Prostate gland (tissue), 2 donors: ENCODE data around the gene FTHL17.

Source experiments
- POLR2A ChIP-seq: fragments of 450-650 bp; IDR thresholded peaks from one replicate; pipeline ENCODE4 v1.6.1; 2016; ENCODE audit warnings: antibody characterized with exemption, mild to moderate bottlenecking
- POLR2AphosphoS5 ChIP-seq: sonication (generic); formaldehyde crosslinking; IDR thresholded peaks from one replicate; pipeline ENCODE4 v1.6.1; 2017; ENCODE audit warnings: antibody characterized with exemption
- TF ChIP-seq, protein P1 (sequence below), 4 experiments: fragments of 200-600 bp in 2 of 4; fragments of 450-650 bp in 2 of 4; sonication (generic) in 2 of 4; IDR thresholded peaks; 1 replicate in 3 of 4; 2 replicates in 1 of 4; pipeline ENCODE4 v1.5.1; 2016 to 2019; ENCODE audit warnings: antibody characterized with exemption in 4 of 4, mild to moderate bottlenecking in 2 of 4, moderate library complexity in 2 of 4

GRCh38 chrX:31074522-31074921, 2.7 kb upstream of the FTHL17 start:
- TF ChIP-seq, protein P1, sequence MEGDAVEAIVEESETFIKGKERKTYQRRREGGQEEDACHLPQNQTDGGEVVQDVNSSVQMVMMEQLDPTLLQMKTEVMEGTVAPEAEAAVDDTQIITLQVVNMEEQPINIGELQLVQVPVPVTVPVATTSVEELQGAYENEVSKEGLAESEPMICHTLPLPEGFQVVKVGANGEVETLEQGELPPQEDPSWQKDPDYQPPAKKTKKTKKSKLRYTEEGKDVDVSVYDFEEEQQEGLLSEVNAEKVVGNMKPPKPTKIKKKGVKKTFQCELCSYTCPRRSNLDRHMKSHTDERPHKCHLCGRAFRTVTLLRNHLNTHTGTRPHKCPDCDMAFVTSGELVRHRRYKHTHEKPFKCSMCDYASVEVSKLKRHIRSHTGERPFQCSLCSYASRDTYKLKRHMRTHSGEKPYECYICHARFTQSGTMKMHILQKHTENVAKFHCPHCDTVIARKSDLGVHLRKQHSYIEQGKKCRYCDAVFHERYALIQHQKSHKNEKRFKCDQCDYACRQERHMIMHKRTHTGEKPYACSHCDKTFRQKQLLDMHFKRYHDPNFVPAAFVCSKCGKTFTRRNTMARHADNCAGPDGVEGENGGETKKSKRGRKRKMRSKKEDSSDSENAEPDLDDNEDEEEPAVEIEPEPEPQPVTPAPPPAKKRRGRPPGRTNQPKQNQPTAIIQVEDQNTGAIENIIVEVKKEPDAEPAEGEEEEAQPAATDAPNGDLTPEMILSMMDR (IDR thresholded peaks at IDR 0.05): no peak
- no peak for TF ChIP-seq POLR2AphosphoS5
- TF ChIP-seq POLR2A: no peak
